ENCODE data around the gene FARP2. TPM values are rescaled to one million over a fixed set of nuclear protein-coding genes. Genes with fewer than 3 reads are reported as not detected.
A peak's percentile ranks its signal among the peaks of the same experiment; 100 is the strongest.

FARP2 gene
- total and polyA plus RNA-seq, 4 donors = 9.9 to 49.7 (median 27.4) TPM

DNA sequence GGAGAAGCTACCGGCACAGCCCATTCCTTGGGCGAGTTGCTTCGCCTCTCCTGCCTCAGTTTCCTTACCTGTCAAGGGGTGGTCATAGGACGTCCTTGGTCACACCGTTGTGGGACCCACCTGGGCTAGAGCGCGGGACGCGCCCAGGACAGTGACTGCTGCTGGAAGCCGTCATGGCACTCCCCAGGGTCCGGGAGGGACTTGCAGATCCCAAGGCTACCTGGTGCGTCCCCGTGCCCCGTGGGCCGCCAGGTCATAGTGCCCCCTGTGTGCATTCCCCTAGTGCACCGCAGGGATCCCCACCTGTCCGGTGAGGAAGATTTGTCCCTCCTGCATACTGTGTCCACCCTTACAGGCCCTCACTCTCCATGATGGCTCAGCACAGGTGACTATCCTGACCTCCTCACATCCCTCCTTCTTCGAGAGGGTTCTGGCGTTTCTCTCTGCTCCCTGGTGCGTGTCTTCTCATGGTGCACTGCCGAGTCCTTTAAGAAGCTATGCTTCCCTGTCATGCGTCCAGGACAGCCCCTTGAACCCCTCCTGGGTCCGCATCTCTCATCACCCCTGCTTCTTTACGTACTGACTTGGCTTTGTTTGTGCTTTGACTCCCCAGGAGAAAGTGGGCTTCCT, 153.2 kb downstream of the FARP2 start:
- Histone ChIP-seq H3K9me3 (ENCODE audit: control insufficient read depth in 4 of 4, insufficient read depth in 3 of 4, low read length in 3 of 4) (no peaks in the 10 kb centered on the region), H3K27ac (ENCODE audit: low read depth in 1 of 2, low read length in 1 of 2) (peak overlapping the region in 1 of 2 donors; percentile 90), H3K36me3 (ENCODE audit: control insufficient read depth in 4 of 4, insufficient read depth in 4 of 4, low read length in 4 of 4) (peaks cover 0 to 3% (median under 1%) of the 10 kb centered on the region in 4 donors), H3K4me3 (peak overlapping the region; percentile 60), H3K4me1 (ENCODE audit: control insufficient read depth in 5 of 5, insufficient read depth in 5 of 5, low read length in 5 of 5) (peaks cover 0 to 27% (median 8%) of the 10 kb centered on the region in 5 donors), H3K27me3 (ENCODE audit: control insufficient read depth in 3 of 3, insufficient read depth in 3 of 3, low read length in 2 of 3) (no peaks in the 10 kb centered on the region), H3K9ac (ENCODE audit: insufficient read depth in 1 of 2, low read length in 2 of 2) (peak overlapping the region; percentile 79 to 85)
- WGBS, 2 donors = 24 to 25% methylated on average over 24 of the region's 24 CpGs
- DNase-seq = no peak
- TF ChIP-seq, protein P1, sequence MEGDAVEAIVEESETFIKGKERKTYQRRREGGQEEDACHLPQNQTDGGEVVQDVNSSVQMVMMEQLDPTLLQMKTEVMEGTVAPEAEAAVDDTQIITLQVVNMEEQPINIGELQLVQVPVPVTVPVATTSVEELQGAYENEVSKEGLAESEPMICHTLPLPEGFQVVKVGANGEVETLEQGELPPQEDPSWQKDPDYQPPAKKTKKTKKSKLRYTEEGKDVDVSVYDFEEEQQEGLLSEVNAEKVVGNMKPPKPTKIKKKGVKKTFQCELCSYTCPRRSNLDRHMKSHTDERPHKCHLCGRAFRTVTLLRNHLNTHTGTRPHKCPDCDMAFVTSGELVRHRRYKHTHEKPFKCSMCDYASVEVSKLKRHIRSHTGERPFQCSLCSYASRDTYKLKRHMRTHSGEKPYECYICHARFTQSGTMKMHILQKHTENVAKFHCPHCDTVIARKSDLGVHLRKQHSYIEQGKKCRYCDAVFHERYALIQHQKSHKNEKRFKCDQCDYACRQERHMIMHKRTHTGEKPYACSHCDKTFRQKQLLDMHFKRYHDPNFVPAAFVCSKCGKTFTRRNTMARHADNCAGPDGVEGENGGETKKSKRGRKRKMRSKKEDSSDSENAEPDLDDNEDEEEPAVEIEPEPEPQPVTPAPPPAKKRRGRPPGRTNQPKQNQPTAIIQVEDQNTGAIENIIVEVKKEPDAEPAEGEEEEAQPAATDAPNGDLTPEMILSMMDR (IDR thresholded peaks at IDR 0.05; ENCODE audit: control extremely low read depth, extremely low read depth) = no peak
- no peak for ATAC-seq (ENCODE audit: insufficient read depth, low FRiP score)

DNA sequence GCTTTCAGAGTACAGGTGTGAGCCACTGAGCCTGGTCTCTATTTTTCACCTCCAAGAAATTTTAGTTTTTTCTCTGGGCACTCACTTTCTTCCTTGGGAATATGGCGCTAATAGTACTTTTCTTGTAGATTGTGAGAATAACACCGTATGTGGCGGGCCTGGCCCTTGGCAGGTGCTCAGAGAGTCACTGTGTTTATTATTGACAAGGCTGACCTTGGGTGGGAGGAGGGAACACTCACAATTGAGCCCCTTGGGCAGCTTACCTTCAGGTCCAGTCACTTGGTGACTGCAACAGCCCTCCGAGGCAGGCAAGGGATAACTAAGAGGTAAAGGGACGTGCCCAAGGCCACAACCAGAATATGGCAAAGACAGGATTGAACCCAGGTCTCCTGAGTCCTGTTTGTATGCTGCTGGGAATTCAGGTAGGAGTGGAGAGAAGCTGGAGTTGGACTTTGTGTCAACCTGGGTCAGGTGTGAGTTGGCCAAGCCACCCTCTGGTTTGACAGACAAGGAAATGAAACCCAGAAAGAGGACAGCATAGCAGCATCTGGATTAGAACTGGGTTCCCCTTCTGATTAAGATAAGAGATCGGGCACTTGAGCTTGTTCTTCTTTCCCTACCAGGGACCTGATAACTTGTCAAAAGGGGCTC, 155.1 kb downstream of the FARP2 start:
- H3K27ac ChIP-seq (ENCODE audit: low read depth in 1 of 2, low read length in 1 of 2) = no peak overlapping the region
- H3K9me3 ChIP-seq (ENCODE audit: control insufficient read depth in 4 of 4, insufficient read depth in 3 of 4, low read length in 3 of 4) = no peaks in the 10 kb centered on the region
- DNase-seq = no peak
- H3K4me3 ChIP-seq = no peak overlapping the region
- H3K4me1 ChIP-seq (ENCODE audit: control insufficient read depth in 5 of 5, insufficient read depth in 5 of 5, low read length in 5 of 5) = peaks cover 0 to 23% (median 8%) of the 10 kb centered on the region in 5 donors
- H3K27me3 ChIP-seq (ENCODE audit: control insufficient read depth in 3 of 3, insufficient read depth in 3 of 3, low read length in 2 of 3) = no peaks in the 10 kb centered on the region
- 91 to 95% methylated on average over 6 of the region's 6 CpGs for WGBS, 2 donors
- H3K9ac ChIP-seq (ENCODE audit: insufficient read depth in 1 of 2, low read length in 2 of 2) = no peak overlapping the region
- TF ChIP-seq, protein P1 (IDR thresholded peaks at IDR 0.05; ENCODE audit: control extremely low read depth, extremely low read depth) = no peak
- no peak for ATAC-seq (ENCODE audit: insufficient read depth, low FRiP score)
- no peaks in the 10 kb centered on the region for H3K36me3 ChIP-seq (ENCODE audit: control insufficient read depth in 4 of 4, insufficient read depth in 4 of 4, low read length in 4 of 4)

DNA sequence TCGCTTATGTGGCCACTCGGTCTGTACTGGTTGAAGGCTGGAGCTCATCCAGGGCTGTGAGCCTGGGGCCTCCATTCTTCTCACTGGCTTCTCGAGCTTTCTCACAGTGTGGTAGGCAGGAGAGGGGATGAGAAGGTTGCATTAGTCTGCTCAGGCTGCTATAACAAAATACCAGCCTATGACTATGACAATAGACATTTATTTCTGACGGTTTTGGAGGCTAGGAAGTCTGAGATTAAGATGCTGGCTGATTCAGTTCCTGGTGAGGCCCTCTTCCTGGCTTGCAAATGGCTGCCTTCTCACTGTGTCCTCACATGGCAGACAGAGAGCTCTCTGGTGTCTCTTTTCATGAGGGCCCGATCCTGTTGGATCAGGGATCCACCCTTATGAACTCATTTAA, 158.5 kb downstream of the FARP2 start:
- Histone ChIP-seq H3K36me3 (ENCODE audit: control insufficient read depth in 4 of 4, insufficient read depth in 4 of 4, low read length in 4 of 4) (peaks cover 0 to 2% (median 0%) of the 10 kb centered on the region in 4 donors), H3K27me3 (ENCODE audit: control insufficient read depth in 3 of 3, insufficient read depth in 3 of 3, low read length in 2 of 3) (no peaks in the 10 kb centered on the region), H3K4me3 (no peak overlapping the region), H3K4me1 (ENCODE audit: control insufficient read depth in 5 of 5, insufficient read depth in 5 of 5, low read length in 5 of 5) (peaks cover 0 to 3% (median under 1%) of the 10 kb centered on the region in 5 donors), H3K9ac (ENCODE audit: insufficient read depth in 1 of 2, low read length in 2 of 2) (no peak overlapping the region), H3K9me3 (ENCODE audit: control insufficient read depth in 4 of 4, insufficient read depth in 3 of 4, low read length in 3 of 4) (peaks cover 0 to 3% (median 0%) of the 10 kb centered on the region in 4 donors), H3K27ac (ENCODE audit: low read depth in 1 of 2, low read length in 1 of 2) (no peak overlapping the region)
- ATAC-seq (ENCODE audit: insufficient read depth, low FRiP score) = no peak
- WGBS, 2 donors = 76 to 92% methylated on average over 5 of the region's 5 CpGs
- no peak for DNase-seq
- TF ChIP-seq, protein P1 (IDR thresholded peaks at IDR 0.05; ENCODE audit: control extremely low read depth, extremely low read depth) = no peak

Data from lung (tissue), 12 donors.